Right lobe of liver (tissue), 4 donors: ENCODE data around the gene NBEA.

Experiments
- POLR2A ChIP-seq: fragments of 450-650 bp; IDR thresholded peaks from one replicate; pipeline ENCODE4 v1.6.1; 2017; ENCODE audit warnings: antibody characterized with exemption, mild to moderate bottlenecking
- TF ChIP-seq, protein P1 (sequence below), 4 donors: fragments of 200-600 bp in 3 of 4; fragments of 450-650 bp in 1 of 4; IDR thresholded peaks; one replicate each; pipeline versions ENCODE4 v1.5.1 to v1.8.0; 2016 to 2022; ENCODE audit warnings: antibody characterized with exemption in 4 of 4, mild to moderate bottlenecking in 2 of 4
- donor health status: DM: no; HTN: no; CAD: no.
- donor health status: DM: no; HTN: no; CAD: no.
- donor health status: DM: no; HTN: yes; CAD: no.

DNA sequence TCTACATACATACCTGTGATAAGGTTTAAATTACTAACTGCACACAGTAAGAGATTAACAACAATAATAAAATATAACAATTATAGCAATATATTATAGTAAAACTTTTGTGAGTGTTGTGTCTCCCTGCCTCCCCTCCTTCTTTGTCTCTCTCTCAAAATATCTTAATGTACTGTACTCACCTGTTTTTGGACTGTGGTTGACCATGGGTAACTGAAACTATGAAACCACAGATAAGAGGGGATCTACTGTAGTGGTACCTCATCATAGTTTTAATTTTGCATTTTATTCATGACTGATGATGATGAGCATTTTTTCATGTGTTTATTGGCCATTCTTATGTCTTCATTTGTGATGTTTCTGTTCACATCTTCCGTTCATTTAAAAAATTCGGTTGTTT lies 104.5 kb downstream of the NBEA start:
- TF ChIP-seq, protein P1, sequence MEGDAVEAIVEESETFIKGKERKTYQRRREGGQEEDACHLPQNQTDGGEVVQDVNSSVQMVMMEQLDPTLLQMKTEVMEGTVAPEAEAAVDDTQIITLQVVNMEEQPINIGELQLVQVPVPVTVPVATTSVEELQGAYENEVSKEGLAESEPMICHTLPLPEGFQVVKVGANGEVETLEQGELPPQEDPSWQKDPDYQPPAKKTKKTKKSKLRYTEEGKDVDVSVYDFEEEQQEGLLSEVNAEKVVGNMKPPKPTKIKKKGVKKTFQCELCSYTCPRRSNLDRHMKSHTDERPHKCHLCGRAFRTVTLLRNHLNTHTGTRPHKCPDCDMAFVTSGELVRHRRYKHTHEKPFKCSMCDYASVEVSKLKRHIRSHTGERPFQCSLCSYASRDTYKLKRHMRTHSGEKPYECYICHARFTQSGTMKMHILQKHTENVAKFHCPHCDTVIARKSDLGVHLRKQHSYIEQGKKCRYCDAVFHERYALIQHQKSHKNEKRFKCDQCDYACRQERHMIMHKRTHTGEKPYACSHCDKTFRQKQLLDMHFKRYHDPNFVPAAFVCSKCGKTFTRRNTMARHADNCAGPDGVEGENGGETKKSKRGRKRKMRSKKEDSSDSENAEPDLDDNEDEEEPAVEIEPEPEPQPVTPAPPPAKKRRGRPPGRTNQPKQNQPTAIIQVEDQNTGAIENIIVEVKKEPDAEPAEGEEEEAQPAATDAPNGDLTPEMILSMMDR (IDR thresholded peaks at IDR 0.05) = no peak
- TF ChIP-seq POLR2A = no peak
